ENCODE data around the gene SUGP2. TPM values are rescaled to one million over a fixed set of nuclear protein-coding genes. Genes with fewer than 3 reads are reported as not detected.

Gene SUGP2
- total and polyA plus RNA-seq, 2 experiments from 2014 or later, result 102 to 109 TPM

- no peaks in the 10 kb centered on the region for H3F3A ChIP-seq (replicated peaks; ENCODE audit: low read depth)
- H3K9me3 Mint-ChIP-seq, result no peaks in the 10 kb centered on the region
- no peaks in the 10 kb centered on the region for H3K36me3 Mint-ChIP-seq (ENCODE audit: low read depth)
- no peaks in the 10 kb centered on the region for H3K79me2 ChIP-seq (replicated peaks; ENCODE audit: insufficient read depth)
- H3K4me1 Mint-ChIP-seq, result no peaks in the 10 kb centered on the region
- no peaks in the 10 kb centered on the region for H3K36me3 ChIP-seq (ENCODE audit: insufficient read depth)
- no peak overlapping the region for H3K4me2 ChIP-seq
- no peak overlapping the region for H3K4me3 ChIP-seq
- no peaks in the 10 kb centered on the region for H3K4me1 ChIP-seq (ENCODE audit: insufficient read depth)
- H3K27me3 Mint-ChIP-seq (ENCODE audit: insufficient read depth, low read depth, poor library complexity), result peaks cover 9% of the 10 kb centered on the region
- 0 out of 2 replicates have a peak, but pooled peaks cover 4% of the 10 kb centered on the region for H3K9me2 ChIP-seq (ENCODE audit: insufficient read depth)
- H2AFZ ChIP-seq, result no peak overlapping the region
- H3K27ac Mint-ChIP-seq, result no peak overlapping the region
- TF ChIP-seq ZNF114 (CRISPR knock-in tag; IDR thresholded peaks at IDR 0.05) (no peak), NANOG (IDR thresholded peaks at IDR 0.05; ENCODE audit: borderline replicate concordance) (no peak), STAT1 (IDR thresholded peaks at IDR 0.05; ENCODE audit: unreplicated experiment) (no peak), JUNB (IDR thresholded peaks at IDR 0.05; ENCODE audit: unreplicated experiment) (no peak), POLR2AphosphoS5 (IDR thresholded peaks at IDR 0.05; ENCODE audit: low read depth) (no peak), EZH2 (IDR thresholded peaks at IDR 0.05; ENCODE audit: low read depth, unreplicated experiment) (no peak), EZH2phosphoT487 (IDR thresholded peaks at IDR 0.05; ENCODE audit: unreplicated experiment) (no peak), CREB1 (CRISPR knock-in tag; IDR thresholded peaks at IDR 0.05; ENCODE audit: low read depth) (no peak), ZNF462 (CRISPR knock-in tag; IDR thresholded peaks at IDR 0.05) (no peak), CTCF (conservative IDR thresholded peaks at IDR 0.05; ENCODE audit: low read depth in 2 of 2) (no peak), REST (IDR thresholded peaks at IDR 0.05; ENCODE audit: unreplicated experiment) (no peak)
- no peaks in the 10 kb centered on the region for H4K20me1 ChIP-seq (replicated peaks; ENCODE audit: insufficient read depth)
- H3K27me3 ChIP-seq (ENCODE audit: insufficient read depth), result peaks cover 15% of the 10 kb centered on the region; the same call in 1 of the 2 replicates
- H3K4me3 Mint-ChIP-seq, result no peak overlapping the region; the same call in 2 of the 3 replicates
- DNase-seq (ENCODE audit: low spot score), result no peak
- no peak for ATAC-seq
- no peak overlapping the region for H3K27ac ChIP-seq (ENCODE audit: low read depth)
These were observed 46.3 kb upstream of the SUGP2 start for GRCh38 chr19:19079571-19079970.

Measured in GM23338 (cell line).